ENCODE results near the gene RMP24.

The RMP24 gene

GRCh38 chr18:35968278-35968880 is 4.1 kb upstream of the RMP24 start:
- intact Hi-C loops (cut with DNase I): no loop called here
- Histone ChIP-seq H3K4me1 (peaks cover 8% of the 10 kb centered on the region), H3K27ac (no peak overlapping the region), H3K27me3 (no peaks in the 10 kb centered on the region), H3K4me3 (no peak overlapping the region), H3K36me3 (no peaks in the 10 kb centered on the region), H3K9me3 (no peaks in the 10 kb centered on the region)
- no peak for TF ChIP-seq CTCF (IDR thresholded peaks at IDR 0.05)
- no peak for DNase-seq
- ATAC-seq: no peak

GRCh38 chr18:35969676-35970075 is 2.8 kb upstream of the RMP24 start:
- intact Hi-C loops (cut with DNase I): no loop called here
- DNase-seq: no peak

GRCh38 chr18:35971661-35972196 is 750 bp upstream of the RMP24 start:
- peaks cover 28% of the 10 kb centered on the region for H3K36me3 ChIP-seq
- ATAC-seq (peak; percentile 1), DNase-seq (no peak)
- no peaks in the 10 kb centered on the region for H3K27me3 ChIP-seq
- TF ChIP-seq CTCF (IDR thresholded peaks at IDR 0.05): no peak
- peaks cover 20% of the 10 kb centered on the region for H3K4me1 ChIP-seq
- H3K4me3 ChIP-seq: peak overlapping the region; percentile 96
- H3K27ac ChIP-seq: peak overlapping the region; percentile 94
- no peaks in the 10 kb centered on the region for H3K9me3 ChIP-seq
- intact Hi-C loops (cut with DNase I): no loop called here

More at GRCh38 chr18:35969676-35970075, 2.8 kb upstream of the RMP24 start:
- Histone ChIP-seq H3K27ac (no peak overlapping the region), H3K4me1 (peaks cover 20% of the 10 kb centered on the region), H3K36me3 (peaks cover 10% of the 10 kb centered on the region), H3K4me3 (no peak overlapping the region), H3K27me3 (no peaks in the 10 kb centered on the region), H3K9me3 (no peaks in the 10 kb centered on the region)
- TF ChIP-seq CTCF (IDR thresholded peaks at IDR 0.05): no peak
- ATAC-seq: no peak

- Histone ChIP-seq H3K36me3 (peaks cover 47% of the 10 kb centered on the region), H3K9me3 (no peaks in the 10 kb centered on the region), H3K4me3 (peak overlapping the region; percentile 96), H3K4me1 (peaks cover 20% of the 10 kb centered on the region), H3K27ac (no peak overlapping the region), H3K27me3 (no peaks in the 10 kb centered on the region)
- intact Hi-C loops (cut with DNase I): no loop called here
- DNase-seq (no peak), ATAC-seq (no peak)
- TF ChIP-seq CTCF (IDR thresholded peaks at IDR 0.05): no peak
Observed at GRCh38 chr18:35973650-35974049, 1.2 kb downstream of the RMP24 start.

- no peak for TF ChIP-seq CTCF (IDR thresholded peaks at IDR 0.05)
- H3K9me3 ChIP-seq: no peaks in the 10 kb centered on the region
- peaks cover 20% of the 10 kb centered on the region for H3K4me1 ChIP-seq
- no peak overlapping the region for H3K4me3 ChIP-seq
- H3K27ac ChIP-seq: no peak overlapping the region
- peaks cover 52% of the 10 kb centered on the region for H3K36me3 ChIP-seq
- intact Hi-C loops (cut with DNase I): no loop called here
- no peak for ATAC-seq
- DNase-seq: no peak
- H3K27me3 ChIP-seq: no peaks in the 10 kb centered on the region
Observed at GRCh38 chr18:35974181-35974580, 1.7 kb downstream of the RMP24 start.

All from upper lobe of right lung (tissue), 1 donor.